Neutrophil (primary cell): ENCODE measurements around the gene SLC6A8.

Experiments used
- H3K27ac ChIP-seq: fragments of 200-600 bp; sonication (generic); 2 replicates; pipeline ENCODE4 v1.5.1; 2016; ENCODE audit warnings: mild to moderate bottlenecking, moderate library complexity
- H3K27me3 ChIP-seq: fragments of 200-600 bp; sonication (generic); 2 replicates; pipeline ENCODE4 v1.6.0; 2016; ENCODE audit warnings: mild to moderate bottlenecking
- H3K36me3 ChIP-seq: fragments of 200-600 bp; sonication (generic); 2 replicates; pipeline ENCODE4 v1.5.1; 2017
- H3K4me1 ChIP-seq, 2 experiments: fragments of 200-600 bp in 1 of 2; sonication (generic) in 1 of 2; 1 replicate in 1 of 2; 2 replicates in 1 of 2; pipeline versions ENCODE4 v1.5.1 to v1.6.1; 2013 to 2016; ENCODE audit warnings: low read depth in 1 of 2, low read length in 1 of 2, mild to moderate bottlenecking in 1 of 2, moderate library complexity in 1 of 2; ENCODE audit not compliant: control insufficient read depth in 1 of 2, insufficient read depth in 1 of 2
- H3K4me3 ChIP-seq, 2 experiments: fragments of 200-600 bp in 1 of 2; sonication (generic) in 1 of 2; 1 replicate in 1 of 2; 2 replicates in 1 of 2; pipeline ENCODE4 v1.5.1; 2013 to 2016; ENCODE audit warnings: low read depth in 1 of 2, low read length in 1 of 2, mild to moderate bottlenecking in 1 of 2, moderate library complexity in 1 of 2
- H3K9me3 ChIP-seq: fragments of 200-600 bp; sonication (generic); 2 replicates; pipeline ENCODE4 v1.5.1; 2016
- TF ChIP-seq, protein P1 (sequence below): fragments of 200-600 bp; sonication (generic); IDR thresholded peaks from 2 replicates; pipeline ENCODE4 v1.5.1; 2016; ENCODE audit warnings: antibody characterized with exemption

Gene SLC6A8

GRCh38 chrX:153644356-153645125, 43.2 kb upstream of the SLC6A8 start:
- H3K27me3 ChIP-seq: peaks cover 99% of the 10 kb centered on the region
- TF ChIP-seq, protein P1, sequence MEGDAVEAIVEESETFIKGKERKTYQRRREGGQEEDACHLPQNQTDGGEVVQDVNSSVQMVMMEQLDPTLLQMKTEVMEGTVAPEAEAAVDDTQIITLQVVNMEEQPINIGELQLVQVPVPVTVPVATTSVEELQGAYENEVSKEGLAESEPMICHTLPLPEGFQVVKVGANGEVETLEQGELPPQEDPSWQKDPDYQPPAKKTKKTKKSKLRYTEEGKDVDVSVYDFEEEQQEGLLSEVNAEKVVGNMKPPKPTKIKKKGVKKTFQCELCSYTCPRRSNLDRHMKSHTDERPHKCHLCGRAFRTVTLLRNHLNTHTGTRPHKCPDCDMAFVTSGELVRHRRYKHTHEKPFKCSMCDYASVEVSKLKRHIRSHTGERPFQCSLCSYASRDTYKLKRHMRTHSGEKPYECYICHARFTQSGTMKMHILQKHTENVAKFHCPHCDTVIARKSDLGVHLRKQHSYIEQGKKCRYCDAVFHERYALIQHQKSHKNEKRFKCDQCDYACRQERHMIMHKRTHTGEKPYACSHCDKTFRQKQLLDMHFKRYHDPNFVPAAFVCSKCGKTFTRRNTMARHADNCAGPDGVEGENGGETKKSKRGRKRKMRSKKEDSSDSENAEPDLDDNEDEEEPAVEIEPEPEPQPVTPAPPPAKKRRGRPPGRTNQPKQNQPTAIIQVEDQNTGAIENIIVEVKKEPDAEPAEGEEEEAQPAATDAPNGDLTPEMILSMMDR: no peak

DNA sequence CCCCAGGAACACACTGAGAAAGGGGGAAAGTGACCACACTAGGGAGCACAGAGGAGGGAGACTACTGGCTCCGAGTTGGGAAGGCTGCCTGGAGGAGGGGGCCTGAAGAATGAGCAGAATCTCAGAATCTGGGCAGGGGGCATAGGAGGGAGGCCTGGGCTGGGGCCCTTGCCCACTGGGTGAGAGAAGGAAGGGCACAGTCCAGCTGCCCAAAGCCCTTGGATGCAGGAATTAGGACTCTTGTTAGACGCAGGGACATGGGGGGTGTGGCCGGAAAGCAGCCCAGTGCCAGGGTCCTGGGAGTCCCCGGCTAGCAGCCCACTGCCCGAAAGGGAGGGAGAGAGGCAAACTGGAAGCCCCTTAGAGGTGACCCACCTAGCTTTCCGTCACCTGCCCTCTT, 42.6 kb upstream of the SLC6A8 start:
- H3K27ac ChIP-seq: no peak overlapping the region
- no peak overlapping the region for H3K4me3 ChIP-seq
- TF ChIP-seq, protein P1: no peak
- peaks cover 94% of the 10 kb centered on the region for H3K27me3 ChIP-seq
- no peaks in the 10 kb centered on the region for H3K9me3 ChIP-seq
- peaks cover 0 to 3% of the 10 kb centered on the region in 2 experiments for H3K4me1 ChIP-seq
- H3K36me3 ChIP-seq: no peaks in the 10 kb centered on the region

More at GRCh38 chrX:153644356-153645125, 43.2 kb upstream of the SLC6A8 start:
- Histone ChIP-seq H3K4me3 (no peak overlapping the region), H3K36me3 (no peaks in the 10 kb centered on the region), H3K4me1 (peaks cover 0 to 3% of the 10 kb centered on the region in 2 experiments), H3K27ac (no peak overlapping the region), H3K9me3 (no peaks in the 10 kb centered on the region)

GRCh38 chrX:153645921-153646488, 41.7 kb upstream of the SLC6A8 start:
- Histone ChIP-seq H3K9me3 (no peaks in the 10 kb centered on the region), H3K27me3 (peaks cover 85% of the 10 kb centered on the region), H3K4me1 (peaks cover 0 to 3% of the 10 kb centered on the region in 2 experiments), H3K4me3 (no peak overlapping the region), H3K36me3 (no peaks in the 10 kb centered on the region), H3K27ac (no peak overlapping the region)
- TF ChIP-seq, protein P1: no peak

DNA sequence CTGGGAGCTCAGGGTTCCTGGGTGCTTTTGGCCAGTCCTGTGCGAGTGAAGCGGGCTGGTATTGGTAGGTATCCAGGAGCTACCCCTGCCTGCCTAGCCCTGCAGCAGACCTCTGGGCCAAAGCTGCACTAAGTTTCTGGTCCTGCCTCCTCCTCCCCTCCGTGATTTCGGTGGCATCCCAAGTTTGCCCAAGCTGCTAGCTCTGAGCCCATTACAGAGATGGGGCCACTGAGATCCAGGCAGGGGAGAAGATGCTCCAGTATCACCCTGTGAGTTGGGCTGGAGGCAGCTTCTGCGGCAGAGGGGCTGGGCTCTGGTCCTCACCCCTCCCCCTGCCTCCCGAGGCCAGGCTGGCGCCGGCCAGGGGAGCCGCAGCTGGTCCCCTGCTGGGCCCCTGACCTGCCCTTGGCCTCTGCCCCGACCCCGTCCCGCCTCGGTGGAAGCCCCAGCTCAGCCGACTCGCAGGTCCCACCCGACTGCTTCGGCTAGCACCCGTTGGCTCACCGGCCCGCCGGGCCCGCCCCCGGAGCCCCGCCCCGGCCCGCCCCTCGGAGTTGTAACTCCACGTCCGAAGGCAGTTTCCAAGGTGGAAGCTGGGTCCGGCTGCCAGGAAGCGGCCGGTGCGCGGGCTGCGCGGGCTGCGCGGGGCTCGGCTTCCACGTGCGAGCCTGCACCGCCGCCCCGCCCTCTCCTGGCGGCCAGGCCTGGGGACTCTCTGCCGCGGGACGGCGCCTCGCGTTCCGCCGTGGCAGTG, 40.9 kb upstream of the SLC6A8 start, which contains the start of gene DUSP9:
Gene DUSP9 (plus strand): TSS at position 584 of the 754 bp plus-strand sequence. CDS start 751 bp downstream, outside the sequence.
- Histone ChIP-seq H3K27ac (no peak within 1 kb of the TSS), H3K4me3 (no peak within 1 kb of the TSS), H3K27me3 (peaks cover 78% of the 10 kb centered on the region), H3K9me3 (no peaks in the 10 kb centered on the region), H3K4me1 (peaks cover 0 to 3% of the 10 kb centered on the region in 2 experiments), H3K36me3 (no peaks in the 10 kb centered on the region)
- TF ChIP-seq, protein P1: no peak

DNA sequence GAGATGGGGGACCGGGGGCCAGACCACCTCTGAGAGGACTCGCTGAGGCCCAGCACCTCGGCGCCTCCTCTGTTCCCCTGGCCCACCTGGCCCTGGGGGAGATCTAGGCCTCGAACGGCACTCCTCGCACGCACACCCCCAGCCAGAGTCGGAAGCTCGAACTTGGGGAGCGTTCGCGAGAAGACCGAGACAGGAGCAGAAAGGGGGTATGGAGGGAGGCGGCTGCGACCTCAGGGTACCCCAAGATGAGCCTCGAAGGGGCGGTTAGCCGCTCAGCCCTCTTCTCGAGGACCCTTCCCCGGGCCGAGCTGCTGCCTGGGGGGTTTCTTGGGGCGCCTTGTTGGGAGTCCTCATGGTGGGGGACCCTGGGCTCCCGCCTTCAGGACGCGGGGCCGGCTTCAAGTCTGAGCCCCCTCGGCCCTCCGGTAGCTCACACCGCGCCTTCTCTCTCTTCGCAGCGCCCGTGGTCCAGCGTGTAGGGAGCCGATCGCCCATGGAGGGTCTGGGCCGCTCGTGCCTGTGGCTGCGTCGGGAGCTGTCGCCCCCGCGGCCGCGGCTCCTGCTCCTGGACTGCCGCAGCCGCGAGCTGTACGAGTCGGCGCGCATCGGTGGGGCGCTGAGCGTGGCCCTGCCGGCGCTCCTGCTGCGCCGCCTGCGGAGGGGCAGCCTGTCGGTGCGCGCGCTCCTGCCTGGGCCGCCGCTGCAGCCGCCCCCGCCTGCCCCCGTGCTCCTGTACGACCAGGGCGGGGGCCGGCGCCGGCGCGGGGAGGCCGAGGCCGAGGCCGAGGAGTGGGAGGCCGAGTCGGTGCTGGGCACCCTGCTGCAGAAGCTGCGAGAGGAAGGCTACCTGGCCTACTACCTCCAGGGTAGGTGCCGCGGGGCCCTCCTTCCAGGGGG, 40.0 kb upstream of the SLC6A8 start:
- TF ChIP-seq, protein P1: no peak
- Histone ChIP-seq H3K27me3 (peaks cover 68% of the 10 kb centered on the region), H3K36me3 (no peaks in the 10 kb centered on the region)

More for the DNA sequence above, 40.0 kb upstream of the SLC6A8 start:
- Histone ChIP-seq H3K4me3 (no peak overlapping the region), H3K27ac (no peak overlapping the region), H3K9me3 (no peaks in the 10 kb centered on the region), H3K4me1 (peaks cover 0 to 3% of the 10 kb centered on the region in 2 experiments)
